ENCODE measurements around the gene CD81.

The CD81 gene

GRCh38 chr11:2342557-2342956 is 34.6 kb upstream of the CD81 start:
- H3K27ac ChIP-seq = no peak overlapping the region
- TF ChIP-seq ZFX (IDR thresholded peaks at IDR 0.05; ENCODE audit: borderline replicate concordance) (no peak), CTCF (IDR thresholded peaks at IDR 0.05) (no peak)

- no peak overlapping the region for H3K27ac ChIP-seq
- TF ChIP-seq CTCF (IDR thresholded peaks at IDR 0.05) = no peak
- TF ChIP-seq ZFX (IDR thresholded peaks at IDR 0.05; ENCODE audit: borderline replicate concordance) = no peak
Measured at GRCh38 chr11:2342981-2343380, 34.1 kb upstream of the CD81 start.

- TF ChIP-seq ZFX (IDR thresholded peaks at IDR 0.05; ENCODE audit: borderline replicate concordance) = no peak
- TF ChIP-seq CTCF (IDR thresholded peaks at IDR 0.05) = no peak
- no peak overlapping the region for H3K27ac ChIP-seq
Measured at GRCh38 chr11:2343502-2343901, 33.6 kb upstream of the CD81 start.

- H3K27ac ChIP-seq = no peak overlapping the region
- TF ChIP-seq ZFX (IDR thresholded peaks at IDR 0.05; ENCODE audit: borderline replicate concordance) (no peak), CTCF (IDR thresholded peaks at IDR 0.05) (no peak)
Measured at GRCh38 chr11:2345050-2345449, 32.1 kb upstream of the CD81 start.

- no peak overlapping the region for H3K27ac ChIP-seq
- TF ChIP-seq CTCF (IDR thresholded peaks at IDR 0.05) (no peak), ZFX (IDR thresholded peaks at IDR 0.05; ENCODE audit: borderline replicate concordance) (no peak)
Measured at GRCh38 chr11:2346014-2346413, 31.1 kb upstream of the CD81 start.

- no peak overlapping the region for H3K27ac ChIP-seq
- TF ChIP-seq CTCF (IDR thresholded peaks at IDR 0.05) (no peak), ZFX (IDR thresholded peaks at IDR 0.05; ENCODE audit: borderline replicate concordance) (no peak)
Measured at GRCh38 chr11:2346586-2347307, 30.4 kb upstream of the CD81 start.

GRCh38 chr11:2347308-2347830 is 29.7 kb upstream of the CD81 start:
- no peak for TF ChIP-seq CTCF (IDR thresholded peaks at IDR 0.05)
- TF ChIP-seq ZFX (IDR thresholded peaks at IDR 0.05; ENCODE audit: borderline replicate concordance) = no peak
- no peak overlapping the region for H3K27ac ChIP-seq

All from 22Rv1 (cell line).